ENCODE data around the gene PEX16.

GRCh38 chr11:45935349-45936064, 17.8 kb upstream of the PEX16 start:
- TF ChIP-seq EP300 (IDR thresholded peaks at IDR 0.05; ENCODE audit: borderline replicate concordance): no peak
- TF ChIP-seq ZBTB7A (IDR thresholded peaks at IDR 0.05; ENCODE audit: low read depth): no peak
- TF ChIP-seq, protein P1, sequence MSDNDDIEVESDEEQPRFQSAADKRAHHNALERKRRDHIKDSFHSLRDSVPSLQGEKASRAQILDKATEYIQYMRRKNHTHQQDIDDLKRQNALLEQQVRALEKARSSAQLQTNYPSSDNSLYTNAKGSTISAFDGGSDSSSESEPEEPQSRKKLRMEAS (IDR thresholded peaks at IDR 0.05): no peak
- no peak for TF ChIP-seq YY1 (IDR thresholded peaks at IDR 0.05; ENCODE audit: low read depth)
- no peak for TF ChIP-seq EGR1 (IDR thresholded peaks at IDR 0.05)
- TF ChIP-seq REST (IDR thresholded peaks at IDR 0.05; ENCODE audit: low read depth): no peak
- no peak for TF ChIP-seq FOXM1 (IDR thresholded peaks at IDR 0.05; ENCODE audit: borderline replicate concordance, low read depth)
- TF ChIP-seq CREB1 (IDR thresholded peaks at IDR 0.05; ENCODE audit: low read depth): no peak
- TF ChIP-seq CEBPB (IDR thresholded peaks at IDR 0.05): no peak
- no peak for TF ChIP-seq RAD21 (IDR thresholded peaks at IDR 0.05; ENCODE audit: low read depth)
